SK-N-MC (cell line): ENCODE data around the gene ZCRB1.

Experiments used
- EZH2 ChIP-seq: fragments of 200-600 bp; sonication (generic); IDR thresholded peaks from one replicate; pipeline ENCODE4 v1.6.1; 2017; ENCODE audit warnings: antibody characterized with exemption
- FOXP2 ChIP-seq: optimal IDR thresholded peaks from 2 replicates; pipeline ENCODE3; 2011; ENCODE audit warnings: mild to moderate bottlenecking, moderate library complexity; ENCODE audit not compliant: insufficient read depth; ENCODE audit errors: extremely low read length, control extremely low read depth
- POLR2AphosphoS5 ChIP-seq: IDR thresholded peaks from 2 replicates; pipeline ENCODE4 v1.6.1; 2012; ENCODE audit warnings: mild to moderate bottlenecking, low read depth, low read length, borderline replicate concordance

GRCh38 chr12:42270596-42270995 is 55.3 kb downstream of the ZCRB1 start:
- TF ChIP-seq EZH2 (no peak), POLR2AphosphoS5 (no peak), FOXP2 (no peak)
